CD4-positive, alpha-beta T cell treated with Interleukin-1 beta for 1 hour (primary cell): ENCODE data around the gene SF3B5.
A peak's percentile ranks its signal among the peaks of the same experiment; 100 is the strongest.
"Not testable (repeated sequence)": the region's sequence is repeated elsewhere in the genome, so short reads cannot be mapped to it uniquely, and the experiment has no call there.

Source experiments
- DNase-seq, 2 donors: peaks; one replicate each; pipeline ENCODE4 v3.0.0-alpha.2; 2020 to 2022

SF3B5 gene

DNA sequence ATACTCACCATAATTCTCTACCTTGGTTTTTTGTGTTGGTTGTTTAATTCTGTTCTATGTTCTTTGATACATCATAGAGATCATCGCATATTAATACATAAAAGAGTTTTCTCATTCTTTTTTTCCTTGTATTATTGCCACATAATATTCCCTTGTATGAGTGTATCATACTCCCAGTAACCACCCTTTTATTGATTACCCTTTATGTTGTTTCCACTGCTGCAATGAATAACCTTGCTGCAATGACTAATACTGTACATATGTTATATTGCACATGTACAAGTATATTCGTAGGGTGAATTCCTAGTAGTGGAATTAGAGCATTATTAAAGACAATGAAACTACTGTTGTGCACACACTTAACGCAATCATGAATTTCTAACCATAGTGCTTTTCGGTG, 9.1 kb upstream of the SF3B5 start:
- no peak for DNase-seq

DNA sequence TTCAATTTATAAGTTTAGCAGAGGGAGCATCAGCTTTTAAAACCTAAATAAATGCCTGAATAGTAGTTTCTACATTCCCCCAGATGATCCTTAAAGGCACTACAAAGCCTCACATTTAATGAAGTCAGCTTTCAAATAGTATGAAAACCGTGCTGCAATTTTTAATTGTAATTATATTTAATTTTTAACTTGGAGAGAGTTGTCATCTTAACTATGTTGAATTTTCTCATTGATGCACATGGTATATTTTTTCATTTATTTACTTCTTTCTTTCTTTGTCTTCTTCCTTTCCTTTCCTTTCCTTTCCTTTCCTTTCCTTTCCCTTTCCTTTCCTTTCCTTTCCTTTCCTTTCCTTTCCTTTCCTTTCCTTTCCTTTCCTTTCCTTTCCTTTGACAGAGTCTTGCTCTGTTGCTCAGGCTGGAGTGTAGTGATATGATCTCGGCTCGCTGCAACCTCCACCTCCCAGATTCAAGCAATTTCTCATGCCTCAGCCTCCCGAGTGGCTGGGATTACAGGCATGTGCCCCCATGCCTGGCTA, 7.7 kb upstream of the SF3B5 start:
- no peak for DNase-seq

DNA sequence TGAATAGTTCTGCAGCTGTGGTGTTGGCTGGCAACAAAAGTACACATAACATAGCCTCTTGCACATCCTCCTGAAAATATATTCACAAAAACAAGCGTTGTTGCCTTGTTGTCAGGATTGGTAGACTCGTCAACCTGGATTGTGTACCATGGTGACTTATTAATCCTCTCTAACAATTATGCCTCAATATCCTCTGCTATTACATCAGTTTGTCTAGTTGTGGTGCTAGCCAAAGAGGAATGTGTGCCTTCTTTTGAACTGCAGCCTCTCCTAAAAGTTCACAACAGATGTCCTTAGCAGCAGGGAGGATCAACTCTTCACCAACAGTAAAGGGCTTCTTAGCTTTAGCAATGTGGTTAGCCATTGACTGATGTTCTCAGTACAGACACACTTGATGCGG, 3.6 kb upstream of the SF3B5 start:
- DNase-seq, result no peak

DNA sequence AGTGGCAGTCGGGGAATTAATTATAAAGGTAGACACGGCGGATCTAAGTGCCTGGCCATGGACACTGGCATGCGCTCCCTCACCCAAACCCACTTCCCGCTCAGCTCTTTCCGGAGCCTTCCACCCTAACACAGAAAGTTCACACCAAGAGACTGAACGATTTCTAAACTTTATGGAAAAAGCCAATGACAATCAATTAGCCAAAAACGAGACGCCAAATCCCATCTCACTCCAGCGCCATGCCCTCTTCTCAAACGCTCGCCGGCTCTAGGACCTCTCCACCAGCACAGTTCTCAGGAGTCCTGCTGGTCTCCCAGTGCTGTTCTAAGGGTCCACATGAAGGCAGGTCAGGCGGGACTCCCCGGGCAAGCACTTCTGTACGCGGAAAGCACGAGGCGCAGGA, 641 bp downstream of the SF3B5 start:
- no peak for DNase-seq

DNA sequence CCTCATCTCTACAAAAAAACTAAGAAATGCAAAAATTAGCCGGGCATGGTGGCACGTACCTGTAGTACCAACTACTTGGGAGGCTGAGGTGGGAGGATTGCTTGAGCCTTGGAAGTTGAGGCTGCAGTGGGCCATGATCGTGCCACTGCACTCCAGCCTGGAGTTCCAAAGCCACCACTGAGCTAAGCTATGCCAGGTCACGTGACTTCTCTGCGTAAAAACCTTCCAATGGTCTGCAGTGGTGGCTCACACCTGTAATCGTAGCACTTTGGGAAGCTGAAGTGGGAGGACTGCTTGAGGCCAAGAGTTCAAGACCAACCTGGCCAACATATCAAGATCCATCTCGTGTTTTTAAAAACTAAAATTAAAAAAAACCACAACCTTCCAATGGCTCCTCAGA, 1.7 kb downstream of the SF3B5 start:
- DNase-seq, result no peak

DNA sequence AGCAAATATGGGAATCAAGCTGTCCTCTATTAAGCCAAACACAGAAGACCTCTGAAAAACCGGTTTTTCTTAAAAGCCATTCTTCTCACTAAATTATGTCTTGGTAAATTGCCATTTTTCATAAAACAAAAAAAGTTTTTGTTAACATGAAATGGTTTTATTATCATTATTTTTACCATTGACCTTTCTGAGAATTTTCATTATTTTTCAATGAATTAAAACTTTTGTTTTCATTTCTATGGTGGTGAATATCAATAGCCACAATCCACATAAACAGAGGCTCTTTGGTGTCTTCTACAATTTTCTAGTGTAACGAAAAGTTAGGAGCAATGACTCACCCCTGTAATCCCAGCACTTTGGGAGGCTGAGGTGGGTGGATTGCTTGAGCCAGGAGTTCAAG, 2.1 kb downstream of the SF3B5 start:
- DNase-seq, result no peak

DNA sequence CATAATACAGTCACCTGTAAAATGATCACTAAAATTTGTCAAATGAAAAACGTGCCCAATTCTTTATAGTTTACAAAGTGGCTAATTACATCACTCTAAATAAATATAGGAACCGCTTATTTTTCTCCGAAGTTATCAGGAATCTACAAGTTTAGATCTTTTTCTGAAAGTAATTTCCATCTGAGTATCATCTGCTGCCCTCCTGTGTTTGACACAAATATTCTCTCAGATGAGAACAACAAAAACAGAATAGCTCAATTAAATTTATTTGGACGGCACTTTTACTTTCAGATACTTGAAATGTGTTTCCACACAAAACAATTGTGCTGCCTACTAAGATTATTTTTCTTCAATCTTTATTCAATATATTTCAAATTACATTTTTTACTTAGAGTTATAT, 5.0 kb downstream of the SF3B5 start:
- no peak for DNase-seq

DNA sequence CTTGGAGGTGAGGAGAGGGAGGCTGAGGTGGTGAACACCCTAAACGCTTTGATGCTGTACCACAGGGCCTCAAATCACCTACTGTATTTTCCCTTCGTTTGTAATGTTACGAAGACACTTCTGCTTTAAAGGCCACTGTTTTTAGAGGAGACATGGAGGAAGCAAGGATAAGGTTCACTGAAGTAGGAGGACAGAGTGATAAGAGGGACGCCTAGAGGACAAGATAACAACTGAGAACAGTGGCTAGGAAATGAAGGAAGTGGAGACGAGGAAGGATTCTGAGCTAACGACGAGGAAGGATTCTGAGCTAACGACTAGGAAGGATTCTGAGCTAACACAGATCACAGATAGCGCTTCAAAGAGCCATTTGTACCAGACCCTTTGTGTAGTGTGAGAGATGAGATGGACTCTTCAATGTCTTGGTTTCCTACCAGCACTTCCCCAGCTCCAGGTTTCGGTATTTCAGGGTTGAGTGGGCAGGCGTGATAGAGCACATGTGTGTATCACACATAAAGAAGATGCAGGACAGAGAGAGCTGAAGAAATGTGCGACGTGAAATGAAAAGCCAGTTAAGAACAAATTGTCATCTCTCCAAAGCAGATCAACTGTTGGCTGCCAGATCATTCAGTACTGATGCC, 7.5 kb downstream of the SF3B5 start:
- DNase-seq, result no peak

DNA sequence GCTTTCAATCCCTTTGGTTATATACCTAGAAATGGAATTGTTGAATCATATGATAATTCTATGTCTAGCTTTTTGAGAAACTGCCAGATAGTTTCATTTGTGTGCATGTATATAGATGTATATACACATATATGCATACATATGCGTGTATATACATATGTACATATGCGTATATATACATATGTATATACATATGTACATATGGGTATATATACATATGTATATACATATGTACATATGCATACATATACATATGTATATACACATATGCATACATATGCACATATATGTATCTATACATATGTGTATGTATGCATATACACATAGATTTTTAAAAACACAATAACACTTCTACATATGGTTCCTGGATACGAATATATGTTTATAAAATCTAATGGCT, 8.4 kb downstream of the SF3B5 start:
- no peak for DNase-seq

DNA sequence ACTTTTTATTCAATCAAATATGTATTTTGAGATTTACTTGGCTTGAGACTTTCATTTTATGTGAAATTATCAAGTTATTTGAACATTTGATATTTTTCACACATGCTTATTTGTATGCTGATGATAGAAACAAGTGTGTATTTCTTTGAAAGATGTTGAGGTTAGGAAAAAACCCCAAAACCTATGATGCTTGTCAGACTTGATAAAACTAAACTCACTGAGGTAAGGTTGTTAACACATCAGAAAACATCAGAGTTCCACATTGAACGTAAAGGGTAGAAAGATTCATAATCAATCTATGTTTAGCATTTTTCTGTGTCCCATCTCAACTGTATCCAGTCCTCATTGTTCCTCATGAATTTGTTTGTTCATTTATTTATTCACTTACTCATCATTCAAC, 12.2 kb downstream of the SF3B5 start:
- DNase-seq, result no peak

DNA sequence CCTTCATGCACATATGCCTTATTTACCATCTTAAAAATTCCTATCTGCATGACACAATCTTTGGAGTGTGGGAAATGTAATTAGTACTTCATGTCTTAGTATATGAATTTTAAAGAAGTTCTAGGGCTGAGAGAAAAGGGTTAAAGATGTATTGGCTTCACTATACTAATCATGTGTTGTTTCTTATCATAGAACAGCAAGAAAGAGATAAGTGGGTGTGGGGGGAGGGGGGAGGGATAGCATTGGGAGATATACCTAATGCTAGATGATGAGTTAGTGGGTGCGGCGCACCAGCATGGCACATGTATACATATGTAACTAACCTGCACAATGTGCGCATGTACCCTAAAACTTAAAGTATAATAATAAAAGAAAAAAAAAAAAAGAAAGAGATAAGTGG, 13.0 kb downstream of the SF3B5 start:
- DNase-seq, result not testable (repeated sequence)

DNA sequence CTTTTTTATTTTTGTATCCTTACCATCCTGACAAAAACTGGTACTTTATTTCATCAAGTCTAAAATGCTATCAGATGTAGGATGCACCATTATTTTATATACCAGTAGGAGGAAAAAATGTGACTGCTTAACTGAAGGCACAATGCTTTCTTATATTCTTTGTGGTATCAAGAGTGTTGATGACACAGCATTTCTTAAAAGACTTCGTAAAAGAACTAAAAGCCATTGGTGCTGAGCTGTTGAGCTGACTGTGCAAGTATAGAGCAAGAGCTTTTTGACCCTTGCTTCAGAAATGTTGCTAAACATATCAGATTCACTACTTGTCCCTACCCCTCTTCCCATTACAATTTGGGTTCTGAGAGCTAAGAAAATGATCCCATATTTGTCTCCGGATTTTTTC, 17.5 kb downstream of the SF3B5 start:
- DNase-seq, result no peak

DNA sequence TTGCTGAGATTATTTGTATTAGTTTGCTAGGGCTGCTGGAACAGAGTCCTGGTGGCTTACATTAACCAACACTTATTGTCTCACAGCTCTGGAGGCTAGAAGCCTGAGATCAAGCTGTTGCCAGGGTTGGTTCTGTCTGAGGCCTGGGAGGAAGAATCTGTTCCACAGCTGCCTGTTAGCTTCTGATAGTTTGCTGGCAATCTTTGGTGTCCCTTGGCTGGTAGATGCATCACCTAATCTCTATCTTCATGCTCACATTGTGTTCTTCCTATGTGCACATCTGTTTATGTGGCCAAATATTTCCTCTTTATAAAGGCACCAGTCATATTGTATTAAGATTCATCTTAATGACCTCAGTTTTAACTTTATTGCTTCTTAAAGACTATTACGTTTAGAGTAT, 19.5 kb downstream of the SF3B5 start:
- DNase-seq, result no peak

DNA sequence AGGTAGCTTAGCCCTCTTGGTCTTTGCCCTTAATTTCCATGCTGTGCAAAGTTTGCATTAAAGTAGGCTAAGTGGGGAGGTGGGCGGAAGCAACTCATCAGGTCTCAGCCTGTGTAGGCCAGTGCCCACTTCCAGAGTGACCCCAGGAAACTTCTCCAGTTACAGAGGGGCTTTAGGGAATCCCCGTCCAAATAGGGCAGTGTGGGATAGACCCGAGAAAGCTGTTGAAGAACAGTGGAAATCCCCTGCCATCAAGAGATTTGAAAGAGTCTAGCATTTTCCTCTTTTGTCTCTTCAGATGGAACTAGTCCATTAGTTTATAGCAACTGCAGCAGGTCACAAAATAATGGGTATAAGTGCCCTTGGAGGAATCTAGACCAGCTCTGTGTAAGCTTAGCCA, 20.2 kb downstream of the SF3B5 start:
- no peak for DNase-seq

DNA sequence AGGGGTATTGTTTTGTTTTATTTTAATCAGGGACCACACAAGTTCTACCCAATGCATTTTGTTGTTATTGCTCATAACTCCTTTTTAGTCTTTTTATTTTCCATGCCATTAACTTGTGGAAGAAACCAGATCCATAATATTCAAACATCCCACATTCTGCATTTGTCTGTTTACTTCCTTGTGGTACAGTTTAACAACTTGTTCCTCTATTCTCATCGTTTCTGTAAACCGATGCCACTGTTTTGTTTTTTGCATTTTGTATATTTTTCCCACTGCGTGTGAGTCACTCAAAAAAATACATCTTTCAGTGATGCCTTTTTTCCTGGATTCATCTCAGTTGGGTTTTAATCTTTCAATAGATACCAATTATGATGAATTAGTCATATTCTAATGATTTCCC, 22.3 kb downstream of the SF3B5 start:
- DNase-seq, result no peak

DNA sequence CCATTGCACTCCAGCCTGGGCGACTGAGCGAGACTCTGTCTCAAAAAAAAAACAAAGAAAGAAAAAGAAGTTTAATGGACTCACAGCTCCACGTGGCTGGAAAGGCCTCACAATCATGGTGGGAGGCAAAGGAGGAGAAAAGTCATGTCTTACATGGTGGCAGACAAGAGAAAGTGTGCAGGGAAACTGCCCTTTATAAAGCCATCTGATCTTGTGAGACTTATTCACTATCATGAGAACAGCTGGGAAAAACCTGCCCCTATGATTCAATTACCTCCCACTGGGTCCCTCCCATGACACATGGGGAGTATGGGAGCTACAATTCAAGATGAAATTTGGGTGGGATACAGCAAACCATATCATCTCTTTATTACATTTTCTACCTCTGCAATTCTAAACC, 25.9 kb downstream of the SF3B5 start:
- DNase-seq, result no peak

DNA sequence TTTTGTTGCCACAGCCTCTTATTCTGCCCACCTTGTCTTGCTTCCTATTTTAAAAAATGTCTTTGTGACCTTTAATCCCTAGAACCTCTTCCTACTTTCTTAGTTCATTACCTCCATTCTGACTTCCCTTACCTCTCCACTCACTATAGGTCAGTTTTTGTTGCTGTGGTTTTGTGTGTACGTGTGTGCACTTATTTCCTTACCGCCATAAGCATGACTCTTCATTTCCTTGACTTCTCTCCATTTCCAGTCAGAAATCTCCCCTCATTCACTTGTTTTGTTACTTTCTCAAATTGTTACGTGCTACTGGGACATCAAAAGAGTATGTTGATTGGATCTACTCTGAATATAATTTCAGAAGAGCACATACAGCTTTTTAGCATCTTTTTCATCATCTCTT, 26.6 kb downstream of the SF3B5 start:
- DNase-seq, result no peak

DNA sequence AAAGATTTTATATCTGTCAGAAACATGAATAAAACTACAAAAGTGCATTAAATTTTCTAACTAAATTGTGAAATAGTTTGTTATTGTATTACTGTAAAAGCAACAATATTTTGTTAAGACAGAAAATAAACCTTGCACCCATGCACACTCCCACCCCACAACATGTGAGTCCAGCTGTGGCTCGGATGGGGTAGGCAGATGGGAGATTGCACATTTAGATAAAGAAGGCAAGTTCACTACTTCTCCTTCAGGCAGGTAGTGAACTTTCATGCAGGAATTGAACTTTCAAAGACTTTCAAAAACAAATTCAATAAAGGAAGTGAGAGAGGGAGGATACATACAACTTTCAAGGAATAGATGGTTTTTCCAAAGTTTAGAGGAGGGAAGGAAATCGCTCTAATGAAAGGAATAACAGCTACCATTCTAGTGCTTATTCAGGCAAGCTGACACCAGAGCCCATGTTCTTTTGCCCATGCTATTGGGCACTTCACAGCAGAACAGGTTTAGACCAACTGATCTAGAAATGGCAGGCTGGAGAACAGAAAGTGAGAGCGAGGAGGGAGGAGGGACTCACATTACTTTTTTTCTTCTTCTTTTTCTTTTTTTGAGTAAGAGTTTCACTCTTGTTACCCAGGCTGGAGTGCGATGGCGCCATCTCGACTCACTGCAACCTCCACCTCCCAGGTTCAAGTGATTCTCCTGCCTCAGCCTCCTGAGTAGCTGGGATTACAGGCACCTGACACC, 28.5 kb downstream of the SF3B5 start:
- DNase-seq, result no peak

DNA sequence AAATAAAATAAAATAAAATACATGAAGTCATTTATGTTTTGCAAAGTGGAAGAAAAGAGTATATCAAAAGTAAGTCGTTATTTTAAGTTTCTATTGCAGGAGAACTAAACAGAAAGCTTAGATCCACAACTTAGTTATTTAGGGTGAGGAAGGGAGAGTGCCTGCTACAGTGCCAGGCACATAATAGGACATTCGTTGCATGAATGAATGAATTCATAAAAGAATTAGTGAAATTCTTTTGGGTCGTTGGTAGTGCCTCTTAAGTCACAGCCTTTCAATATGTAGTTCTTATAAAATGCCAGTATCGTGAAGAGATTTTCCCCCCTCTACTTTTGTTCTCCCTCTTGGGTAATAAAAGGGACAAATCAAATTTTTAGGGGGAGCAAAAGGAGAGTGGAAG, 29.1 kb downstream of the SF3B5 start:
- DNase-seq, result no peak

DNA sequence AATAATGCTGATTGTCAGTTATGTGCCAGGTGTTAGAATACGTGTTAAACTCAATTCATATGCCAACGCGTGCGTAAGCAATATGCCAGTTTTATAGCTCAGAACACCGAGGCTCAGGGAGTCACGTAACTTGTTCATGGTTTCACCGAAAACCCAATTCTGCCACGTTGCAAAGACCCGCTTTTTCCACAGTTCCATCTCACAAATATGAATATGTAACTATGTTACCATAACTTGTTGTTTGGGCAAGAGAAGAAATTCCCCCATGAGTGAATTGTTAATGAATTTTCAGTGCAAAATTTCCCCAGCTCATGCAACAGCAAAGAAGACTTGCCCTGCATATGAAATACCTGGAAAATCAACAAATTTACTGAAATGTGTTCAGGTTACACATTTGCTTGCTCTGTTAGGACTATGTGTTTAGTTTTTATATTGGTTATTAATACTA, 30.1 kb downstream of the SF3B5 start:
- no peak for DNase-seq

DNA sequence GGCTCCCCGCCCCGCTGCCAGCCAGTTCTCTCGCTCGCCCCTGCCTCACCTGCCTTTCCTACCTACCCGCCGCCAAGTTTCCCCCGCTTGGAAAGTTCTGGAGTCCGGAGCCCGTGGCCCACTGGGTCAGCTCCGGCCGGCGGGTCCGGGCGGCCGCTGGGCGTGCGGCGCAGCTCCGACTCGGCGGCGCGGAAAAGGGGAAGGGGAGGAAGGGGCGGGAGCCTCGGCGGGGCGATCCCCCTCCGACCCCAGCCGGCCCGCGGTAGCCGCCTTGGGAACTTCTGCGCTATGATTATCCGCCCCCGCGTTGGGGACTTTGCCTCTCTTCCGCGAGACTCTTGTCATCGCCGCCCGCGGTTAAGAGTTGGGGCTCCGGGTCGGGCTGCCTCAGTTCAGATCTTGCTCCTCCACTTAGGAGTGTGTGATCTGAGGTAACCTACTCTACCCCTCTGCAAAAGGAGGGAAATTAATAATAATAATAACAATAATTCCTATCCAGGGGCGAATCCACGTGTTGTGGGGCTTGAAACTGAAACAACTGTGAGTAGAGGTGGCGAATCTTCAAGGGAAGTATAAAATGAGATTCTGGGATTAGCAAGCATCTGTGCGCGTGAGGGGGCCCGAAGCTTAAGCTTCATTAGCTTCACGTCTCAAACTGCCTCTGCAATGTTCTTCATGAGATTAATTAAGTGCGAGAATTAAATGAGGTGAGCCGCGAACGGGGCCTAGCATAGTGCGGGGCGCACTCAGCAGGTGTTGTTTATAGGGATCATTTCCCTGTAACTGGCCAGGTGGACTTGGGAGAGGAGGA, 30.8 kb downstream of the SF3B5 start:
- DNase-seq, result peak; percentile 53 to 54

DNA sequence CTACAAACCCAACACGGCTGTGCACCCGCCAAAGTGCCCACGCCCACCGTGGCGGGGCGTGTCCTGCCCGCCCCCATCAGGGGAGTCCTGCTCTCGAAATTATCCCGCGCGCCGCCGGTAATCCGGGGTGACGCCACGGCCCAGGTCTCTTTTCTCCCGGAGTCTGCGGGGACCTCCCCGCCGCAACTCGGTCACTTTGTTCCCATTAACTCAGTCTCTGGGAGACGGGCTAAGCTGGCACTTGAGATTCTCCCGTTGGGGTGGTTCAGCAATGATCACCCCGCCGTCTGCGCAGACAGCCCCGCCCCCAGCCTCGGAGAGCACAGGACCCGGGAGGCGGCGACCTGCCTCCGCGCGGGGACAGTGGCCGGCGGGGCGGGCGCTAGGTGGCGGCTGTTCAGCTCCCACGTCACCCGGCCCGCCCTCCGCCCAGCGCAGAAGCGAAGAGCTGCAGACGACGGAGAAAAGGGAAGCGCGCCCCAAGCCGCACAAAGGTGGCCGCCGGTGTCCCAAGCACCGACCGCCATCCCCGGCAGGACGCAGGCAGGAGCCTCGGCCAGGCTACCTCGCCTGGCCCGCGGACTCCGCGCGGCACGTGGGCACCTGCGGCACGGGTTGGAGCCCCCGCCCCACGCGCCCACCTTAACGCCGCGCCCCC, 31.5 kb downstream of the SF3B5 start:
- DNase-seq, result peak; percentile 92 to 94

DNA sequence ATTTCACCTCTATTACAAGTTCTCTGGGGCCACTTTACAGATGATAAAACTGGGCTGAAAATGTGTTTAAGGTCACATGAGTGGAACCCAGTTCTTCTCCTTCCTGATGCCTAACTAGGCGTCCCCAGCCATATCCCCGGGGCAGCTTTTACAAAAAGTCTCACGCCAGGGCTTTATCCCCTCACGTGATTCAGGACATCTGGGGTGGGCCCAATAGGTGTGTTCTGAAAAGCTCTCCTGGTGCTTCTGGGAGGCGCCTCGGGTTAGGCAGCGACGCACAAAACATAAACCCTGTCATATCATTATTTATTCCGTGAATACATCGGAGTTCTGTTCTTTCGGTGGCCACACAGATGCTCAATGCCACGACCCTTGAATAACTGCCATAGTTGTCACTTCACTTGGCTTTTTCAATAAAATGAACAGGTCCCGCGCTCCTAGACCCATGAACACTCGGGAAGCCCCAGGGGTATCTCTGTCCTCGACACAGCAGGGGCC, 32.1 kb downstream of the SF3B5 start:
- DNase-seq, result peak in 1 of 2 donors; percentile 11
